Measurements from ENCODE around the gene KCNMA1. TPM values are rescaled to one million over a fixed set of nuclear protein-coding genes. Genes with fewer than 3 reads are reported as not detected.

KCNMA1 gene
- total and polyA plus RNA-seq, 2 donors (not counting 1 experiment from before 2014, with no cell fraction given), result 0.82 to 3.1 TPM

DNA sequence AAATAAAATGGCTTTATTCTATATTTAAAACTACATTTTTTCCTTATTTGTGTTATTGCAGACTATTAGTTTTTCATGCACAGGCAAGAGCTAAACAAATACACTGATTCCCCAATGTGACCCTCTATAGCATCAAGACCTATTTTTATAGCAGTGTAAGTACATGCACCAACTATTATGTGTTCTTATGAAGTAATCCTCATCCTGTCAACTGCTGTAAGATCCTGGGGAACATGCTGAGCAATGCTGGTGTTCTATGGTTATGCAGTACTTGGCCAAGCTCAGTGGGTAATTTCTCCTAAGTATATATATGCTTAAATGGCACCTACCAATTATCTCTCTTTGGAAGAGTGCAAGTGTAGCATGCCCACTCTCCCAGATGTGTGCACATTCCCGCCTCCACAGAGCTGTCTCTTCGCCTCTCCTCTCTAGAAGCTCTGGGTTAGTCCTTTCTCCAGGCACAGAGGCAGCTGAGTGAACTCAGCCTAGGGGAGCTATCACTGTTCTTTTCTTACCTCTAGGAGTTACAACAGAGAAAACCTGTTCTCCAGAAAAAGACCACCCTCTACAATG, 428.8 kb downstream of the KCNMA1 start:
- H3K27me3 Mint-ChIP-seq, result peaks cover 8% of the 10 kb centered on the region
- H3K4me3 ChIP-seq (ENCODE audit: control extremely low read depth in 1 of 5, extremely low read depth in 1 of 5, insufficient read depth in 1 of 5, low read depth in 2 of 5, low read length in 4 of 5), result no peak overlapping the region
- no peak for DNase-seq
- no peaks in the 10 kb centered on the region for H3K36me3 ChIP-seq (replicated peaks in 1 of 2; ENCODE audit: control extremely low read depth in 1 of 2, control insufficient read depth in 1 of 2, extremely low read depth in 1 of 2, insufficient read depth in 2 of 2, low read length in 1 of 2)
- H3K9ac ChIP-seq (ENCODE audit: low read length), result no peak overlapping the region
- no peak overlapping the region for H3K27ac Mint-ChIP-seq
- no peaks in the 10 kb centered on the region for H3K9me3 ChIP-seq (ENCODE audit: control extremely low read depth in 1 of 3, control insufficient read depth in 2 of 3, insufficient read depth in 1 of 3, low read length in 2 of 3)
- ChIA-PET POLR2A (interaction anchor here (0.6 kb wide), 1 partner anchor 8 kb away, joined by 3 read pairs; no protein-coding TSS in a partner anchor), CTCF (interaction anchor here (0.9 kb wide), 1 partner anchor 432 kb away, joined by 4 read pairs; no protein-coding TSS in a partner anchor)
- peaks cover 0 to 2% (median under 1%) of the 10 kb centered on the region in 4 experiments for H3K27me3 ChIP-seq (replicated peaks in 1 of 4; ENCODE audit: control extremely low read depth in 1 of 4, control insufficient read depth in 3 of 4, insufficient read depth in 4 of 4, low read length in 3 of 4)
- no peak for TF ChIP-seq EZH2 (IDR thresholded peaks at IDR 0.05; ENCODE audit: borderline replicate concordance, insufficient read depth, low read depth, low read length, poor library complexity, severe bottlenecking)
- TF ChIP-seq, protein P1, sequence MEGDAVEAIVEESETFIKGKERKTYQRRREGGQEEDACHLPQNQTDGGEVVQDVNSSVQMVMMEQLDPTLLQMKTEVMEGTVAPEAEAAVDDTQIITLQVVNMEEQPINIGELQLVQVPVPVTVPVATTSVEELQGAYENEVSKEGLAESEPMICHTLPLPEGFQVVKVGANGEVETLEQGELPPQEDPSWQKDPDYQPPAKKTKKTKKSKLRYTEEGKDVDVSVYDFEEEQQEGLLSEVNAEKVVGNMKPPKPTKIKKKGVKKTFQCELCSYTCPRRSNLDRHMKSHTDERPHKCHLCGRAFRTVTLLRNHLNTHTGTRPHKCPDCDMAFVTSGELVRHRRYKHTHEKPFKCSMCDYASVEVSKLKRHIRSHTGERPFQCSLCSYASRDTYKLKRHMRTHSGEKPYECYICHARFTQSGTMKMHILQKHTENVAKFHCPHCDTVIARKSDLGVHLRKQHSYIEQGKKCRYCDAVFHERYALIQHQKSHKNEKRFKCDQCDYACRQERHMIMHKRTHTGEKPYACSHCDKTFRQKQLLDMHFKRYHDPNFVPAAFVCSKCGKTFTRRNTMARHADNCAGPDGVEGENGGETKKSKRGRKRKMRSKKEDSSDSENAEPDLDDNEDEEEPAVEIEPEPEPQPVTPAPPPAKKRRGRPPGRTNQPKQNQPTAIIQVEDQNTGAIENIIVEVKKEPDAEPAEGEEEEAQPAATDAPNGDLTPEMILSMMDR (IDR thresholded peaks at IDR 0.05), result no peak
- H3K4me3 Mint-ChIP-seq, result no peak overlapping the region
- H3K27ac ChIP-seq (ENCODE audit: low read length in 2 of 2), result no peak overlapping the region
- H3K79me2 ChIP-seq (ENCODE audit: control insufficient read depth, insufficient read depth, low read length), result no peaks in the 10 kb centered on the region
- no peak overlapping the region for H3K4me2 ChIP-seq (replicated peaks; ENCODE audit: low read depth, low read length, poor library complexity, severe bottlenecking)
- no peaks in the 10 kb centered on the region for H4K20me1 ChIP-seq (ENCODE audit: control insufficient read depth, insufficient read depth, low read length, poor library complexity, severe bottlenecking)
- H3K4me1 Mint-ChIP-seq, result peaks cover 3% of the 10 kb centered on the region
- H3K4me1 ChIP-seq (ENCODE audit: control insufficient read depth in 2 of 2, insufficient read depth in 2 of 2, low read length in 2 of 2), result no peaks in the 10 kb centered on the region
- 95% methylated on average over 2 of the region's 2 CpGs for WGBS (ENCODE audit: insufficient coverage)
- ATAC-seq (ENCODE audit: low read depth), result no peak
- no peak overlapping the region for H2AFZ ChIP-seq (ENCODE audit: insufficient read depth, low read depth, low read length, poor library complexity, severe bottlenecking)
- H3K9me3 Mint-ChIP-seq (ENCODE audit: insufficient read depth), result peaks cover 3% of the 10 kb centered on the region
- intact Hi-C loops (cut with micrococcal nuclease), result no loop called here

DNA sequence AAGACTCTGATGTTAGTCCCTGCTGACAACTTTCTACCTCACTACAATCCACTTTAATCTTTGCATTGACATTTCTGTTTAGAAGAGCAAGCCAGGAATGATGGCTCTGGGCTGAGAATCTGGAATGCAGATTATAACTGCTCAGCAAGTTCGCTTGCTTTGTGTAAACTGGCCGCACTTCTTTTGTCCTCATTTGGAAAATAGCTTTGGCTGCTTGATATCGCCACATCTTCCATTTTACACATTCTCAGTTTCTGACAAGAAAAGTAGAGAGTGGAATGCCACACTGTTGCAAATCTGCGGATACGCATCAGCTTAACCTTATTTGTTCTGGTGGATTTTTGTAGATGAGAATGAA, 429.8 kb downstream of the KCNMA1 start:
- TF ChIP-seq, protein P1 (IDR thresholded peaks at IDR 0.05), result no peak
- TF ChIP-seq EZH2 (IDR thresholded peaks at IDR 0.05; ENCODE audit: borderline replicate concordance, insufficient read depth, low read depth, low read length, poor library complexity, severe bottlenecking), result no peak
- ChIA-PET POLR2A (interaction anchor here (0.6 kb wide), 1 partner anchor 9 kb away, joined by 3 read pairs; no protein-coding TSS in a partner anchor), CTCF (no interaction called here)
- Mint-ChIP-seq H3K4me3 (no peak overlapping the region), H3K9me3 (ENCODE audit: insufficient read depth) (peaks cover 3% of the 10 kb centered on the region), H3K4me1 (peaks cover 3% of the 10 kb centered on the region), H3K27ac (no peak overlapping the region), H3K27me3 (peaks cover 8% of the 10 kb centered on the region)
- Histone ChIP-seq H3K27ac (ENCODE audit: low read length in 2 of 2) (no peak overlapping the region), H4K20me1 (ENCODE audit: control insufficient read depth, insufficient read depth, low read length, poor library complexity, severe bottlenecking) (no peaks in the 10 kb centered on the region), H3K27me3 (replicated peaks in 1 of 4; ENCODE audit: control extremely low read depth in 1 of 4, control insufficient read depth in 3 of 4, insufficient read depth in 4 of 4, low read length in 3 of 4) (peaks cover 0 to 2% (median under 1%) of the 10 kb centered on the region in 4 experiments), H3K4me2 (replicated peaks; ENCODE audit: low read depth, low read length, poor library complexity, severe bottlenecking) (no peak overlapping the region), H3K9me3 (ENCODE audit: control extremely low read depth in 1 of 3, control insufficient read depth in 2 of 3, insufficient read depth in 1 of 3, low read length in 2 of 3) (no peaks in the 10 kb centered on the region), H3K4me3 (ENCODE audit: control extremely low read depth in 1 of 5, extremely low read depth in 1 of 5, insufficient read depth in 1 of 5, low read depth in 2 of 5, low read length in 4 of 5) (no peak overlapping the region), H3K9ac (ENCODE audit: low read length) (no peak overlapping the region), H2AFZ (ENCODE audit: insufficient read depth, low read depth, low read length, poor library complexity, severe bottlenecking) (no peak overlapping the region), H3K4me1 (ENCODE audit: control insufficient read depth in 2 of 2, insufficient read depth in 2 of 2, low read length in 2 of 2) (no peaks in the 10 kb centered on the region), H3K79me2 (ENCODE audit: control insufficient read depth, insufficient read depth, low read length) (no peaks in the 10 kb centered on the region), H3K36me3 (replicated peaks in 1 of 2; ENCODE audit: control extremely low read depth in 1 of 2, control insufficient read depth in 1 of 2, extremely low read depth in 1 of 2, insufficient read depth in 2 of 2, low read length in 1 of 2) (no peaks in the 10 kb centered on the region)
- 100% methylated on average over 1 of the region's 5 CpGs for WGBS (ENCODE audit: insufficient coverage)
- intact Hi-C loops (cut with micrococcal nuclease), result no loop called here
- ATAC-seq (ENCODE audit: low read depth), result no peak
- no peak for DNase-seq

All from B cell (primary cell).